NCI-H2107 treated with DMSO at 0.1 percent for 48 hours (cell line): ENCODE results near the gene OLAH.

ENCODE experiments used
- DNase-seq: peaks from one replicate; lab custom pipeline; 2025; ENCODE audit not compliant: unreplicated experiment; lab: John Stamatoyannopoulos, UW

Gene OLAH

GRCh38 chr10:15122477-15123030 is 78.8 kb downstream of the OLAH start:
- DNase-seq: no peak
